ENCODE results near the gene THBS4. TPM values are rescaled to one million over a fixed set of nuclear protein-coding genes. Genes with fewer than 3 reads are reported as not detected.
A peak's percentile ranks its signal among the peaks of the same experiment; 100 is the strongest.

The THBS4 gene
- polyA plus RNA-seq, 3 donors = 0.03 TPM; not detected in 2

GRCh38 chr5:80076131-80077050 lies 41.2 kb downstream of the THBS4 start:
- WGBS (ENCODE audit: insufficient coverage) = 100% methylated on average over 1 of the region's 10 CpGs
- Mint-ChIP-seq H3K27ac (peak overlapping the region in 2 of 7 donors; percentile 26 to 39), H3K4me1 (peaks cover 14% of the 10 kb centered on the region), H3K4me3 (no peak overlapping the region), H3K9me3 (peaks cover 0 to 2% (median 0%) of the 10 kb centered on the region in 7 donors), H3K27me3 (ENCODE audit: low read depth in 3 of 3) (peaks cover 0 to 4% (median 2%) of the 10 kb centered on the region in 3 donors), H3K36me3 (peaks cover 52 to 82% of the 10 kb centered on the region in 2 donors)
- no peak for TF ChIP-seq CTCF (IDR thresholded peaks at IDR 0.05)
- Histone ChIP-seq H3K27me3 (ENCODE audit: control insufficient read depth in 2 of 2, insufficient read depth in 2 of 2, low read length in 2 of 2) (no peaks in the 10 kb centered on the region), H2AFZ (ENCODE audit: insufficient read depth, low read depth, low read length, poor library complexity, severe bottlenecking) (no peak overlapping the region), H3K4me1 (ENCODE audit: control insufficient read depth in 1 of 2, insufficient read depth in 2 of 2, low read length in 2 of 2) (no peaks in the 10 kb centered on the region), H3K27ac (ENCODE audit: low read depth in 1 of 2, low read length in 2 of 2) (no peak overlapping the region), H3K9ac (ENCODE audit: insufficient read depth, low read length, poor library complexity, severe bottlenecking) (no peak overlapping the region), H3K4me3 (replicated peaks in 1 of 3; ENCODE audit: low read depth in 2 of 3, low read length in 3 of 3) (no peak overlapping the region), H3K36me3 (replicated peaks in 1 of 2; ENCODE audit: control insufficient read depth in 1 of 2, insufficient read depth in 2 of 2, low read length in 2 of 2) (peaks cover 27 to 30% of the 10 kb centered on the region in 2 donors), H3K4me2 (replicated peaks; ENCODE audit: extremely low read depth, low read length, poor library complexity, severe bottlenecking) (no peak overlapping the region), H3K9me3 (replicated peaks in 1 of 2; ENCODE audit: control insufficient read depth in 1 of 2, insufficient read depth in 1 of 2, low read length in 2 of 2) (no peaks in the 10 kb centered on the region), H3K79me2 (ENCODE audit: insufficient read depth, low read length) (peaks cover 4% of the 10 kb centered on the region), H4K20me1 (ENCODE audit: insufficient read depth, low read length) (no peaks in the 10 kb centered on the region)
- DNase-seq = no peak
- intact Hi-C loops (cut with micrococcal nuclease) = loop anchor here in 1 of 2 donors (10.0 kb wide), 1 partner anchor 92 kb away; no protein-coding TSS in a partner anchor

GRCh38 chr5:80077051-80077714 lies 42.0 kb downstream of the THBS4 start:
- DNase-seq = no peak
- Histone ChIP-seq H3K36me3 (replicated peaks in 1 of 2; ENCODE audit: control insufficient read depth in 1 of 2, insufficient read depth in 2 of 2, low read length in 2 of 2) (peaks cover 30 to 31% of the 10 kb centered on the region in 2 donors), H3K27ac (ENCODE audit: low read depth in 1 of 2, low read length in 2 of 2) (no peak overlapping the region), H3K79me2 (ENCODE audit: insufficient read depth, low read length) (no peaks in the 10 kb centered on the region), H3K4me2 (replicated peaks; ENCODE audit: extremely low read depth, low read length, poor library complexity, severe bottlenecking) (no peak overlapping the region), H3K4me1 (ENCODE audit: control insufficient read depth in 1 of 2, insufficient read depth in 2 of 2, low read length in 2 of 2) (no peaks in the 10 kb centered on the region), H3K4me3 (replicated peaks in 1 of 3; ENCODE audit: low read depth in 2 of 3, low read length in 3 of 3) (no peak overlapping the region), H3K9me3 (replicated peaks in 1 of 2; ENCODE audit: control insufficient read depth in 1 of 2, insufficient read depth in 1 of 2, low read length in 2 of 2) (no peaks in the 10 kb centered on the region), H4K20me1 (ENCODE audit: insufficient read depth, low read length) (no peaks in the 10 kb centered on the region), H2AFZ (ENCODE audit: insufficient read depth, low read depth, low read length, poor library complexity, severe bottlenecking) (no peak overlapping the region), H3K27me3 (ENCODE audit: control insufficient read depth in 2 of 2, insufficient read depth in 2 of 2, low read length in 2 of 2) (no peaks in the 10 kb centered on the region), H3K9ac (ENCODE audit: insufficient read depth, low read length, poor library complexity, severe bottlenecking) (no peak overlapping the region)
- H3K4me1 Mint-ChIP-seq = peaks cover 6% of the 10 kb centered on the region
- peak overlapping the region in 1 of 7 donors; percentile 26 for H3K27ac Mint-ChIP-seq
- no peak for TF ChIP-seq CTCF (IDR thresholded peaks at IDR 0.05)
- H3K36me3 Mint-ChIP-seq = peaks cover 50 to 80% of the 10 kb centered on the region in 2 donors
- 100% methylated on average over 1 of the region's 3 CpGs for WGBS (ENCODE audit: insufficient coverage)
- peaks cover 0 to 2% (median 0%) of the 10 kb centered on the region in 7 donors for H3K9me3 Mint-ChIP-seq
- H3K4me3 Mint-ChIP-seq = no peak overlapping the region
- peaks cover 0 to 4% (median 2%) of the 10 kb centered on the region in 3 donors for H3K27me3 Mint-ChIP-seq (ENCODE audit: low read depth in 3 of 3)
- intact Hi-C loops (cut with micrococcal nuclease) = loop anchor here in 1 of 2 donors (10.0 kb wide), 1 partner anchor 92 kb away; no protein-coding TSS in a partner anchor

Measured in CD14-positive monocyte (primary cell).